ENCODE data around the gene TMEM221. TPM values are rescaled to one million over a fixed set of nuclear protein-coding genes. Genes with fewer than 3 reads are reported as not detected.

Gene TMEM221
- 10 to 100 TPM in 1 of 4 donors, 1 to 10 TPM in 2, not detected in 1; 2.2 to 16.5 (median 3.9) TPM for total RNA-seq

- H3K36me3 ChIP-seq = no peaks in the 10 kb centered on the region
- TF ChIP-seq CTCF (IDR thresholded peaks at IDR 0.05) (peak; percentile 23 to 70 (median 38)), POLR2A (IDR thresholded peaks at IDR 0.05) (no peak)
- H3K9me3 ChIP-seq = no peaks in the 10 kb centered on the region
- peaks cover 0 to 7% of the 10 kb centered on the region in 2 donors for H3K4me1 ChIP-seq
- H3K4me3 ChIP-seq = peak within 1 kb of the TSS; percentile 34 to 59
- DNase-seq = peak; percentile 49 to 76
- intact Hi-C loops (cut with DNase I; ENCODE audit: low total_unique reads) = no loop called here
- peaks cover 0 to under 1% of the 10 kb centered on the region in 2 donors for H3K27me3 ChIP-seq
- peak within 1 kb of the TSS; percentile 20 to 25 for H3K27ac ChIP-seq
Observed at GRCh38 chr19:17448131-17448967, at the start of gene TMEM221. TMEM221 (minus strand) TSS chr19:17448668; CDS start chr19:17448462, 206 bp downstream.

- H3K4me3 ChIP-seq = no peak overlapping the region
- H3K9me3 ChIP-seq = no peaks in the 10 kb centered on the region
- no peak for DNase-seq
- no peaks in the 10 kb centered on the region for H3K36me3 ChIP-seq
- TF ChIP-seq POLR2A (IDR thresholded peaks at IDR 0.05) = no peak
- TF ChIP-seq CTCF (IDR thresholded peaks at IDR 0.05) = no peak
- H3K4me1 ChIP-seq = peaks cover 0 to 5% of the 10 kb centered on the region in 2 donors
- H3K27me3 ChIP-seq = no peaks in the 10 kb centered on the region
- intact Hi-C loops (cut with DNase I; ENCODE audit: low total_unique reads) = no loop called here
- H3K27ac ChIP-seq = no peak overlapping the region
Observed at GRCh38 chr19:17497149-17497798, 48.8 kb upstream of the TMEM221 start.

- H3K4me3 ChIP-seq = no peak overlapping the region
- DNase-seq = peak; percentile 40 to 46
- no peak for TF ChIP-seq POLR2A (IDR thresholded peaks at IDR 0.05)
- peak; percentile 44 to 67 (median 62) for TF ChIP-seq CTCF (IDR thresholded peaks at IDR 0.05)
- no peak overlapping the region for H3K27ac ChIP-seq
- intact Hi-C loops (cut with DNase I; ENCODE audit: low total_unique reads) = no loop called here
- no peaks in the 10 kb centered on the region for H3K27me3 ChIP-seq
- H3K4me1 ChIP-seq = peaks cover 0 to 5% of the 10 kb centered on the region in 2 donors
- no peaks in the 10 kb centered on the region for H3K36me3 ChIP-seq
- no peaks in the 10 kb centered on the region for H3K9me3 ChIP-seq
Observed at GRCh38 chr19:17496337-17496997, 48.0 kb upstream of the TMEM221 start.

- no peak for TF ChIP-seq CTCF (IDR thresholded peaks at IDR 0.05)
- intact Hi-C loops (cut with DNase I; ENCODE audit: low total_unique reads) = no loop called here
- H3K9me3 ChIP-seq = no peaks in the 10 kb centered on the region
Observed at GRCh38 chr19:17495639-17496296, 47.3 kb upstream of the TMEM221 start.

More at GRCh38 chr19:17495639-17496296, 47.3 kb upstream of the TMEM221 start:
- no peak for DNase-seq
- Histone ChIP-seq H3K4me3 (no peak overlapping the region), H3K36me3 (no peaks in the 10 kb centered on the region), H3K27me3 (no peaks in the 10 kb centered on the region), H3K27ac (no peak overlapping the region), H3K4me1 (peaks cover 0 to 5% of the 10 kb centered on the region in 2 donors)

Measured in uterus (tissue), 4 donors.